BJ (cell line): ENCODE data around the gene ST3GAL6. TPM values are rescaled to one million over a fixed set of nuclear protein-coding genes. Genes with fewer than 3 reads are reported as not detected.

Experiments
- CTCF ChIA-PET: fragments of 350-600 bp; formaldehyde crosslinking; extraction: SDS; loops from one replicate; lab custom pipeline; 2021; ENCODE audit warnings: antibody characterized with exemption, inconsistent platforms; lab: Yijun Ruan, JAX
- POLR2A ChIA-PET: fragments of 300-600 bp; sonication (Branson Sonifier 250); formaldehyde crosslinking; extraction: SDS; loops from one replicate; lab custom pipeline; 2021; ENCODE audit warnings: antibody characterized with exemption; lab: Charles Lee
- DNase-seq: peaks from one replicate; pipeline ENCODE4 v3.0.0-alpha.2; 2011; ENCODE audit warnings: low read depth
- H3K27me3 ChIP-seq: 2 replicates; pipeline ENCODE4 v1.6.0; 2011; ENCODE audit warnings: low read length; ENCODE audit not compliant: control insufficient read depth, insufficient read depth
- H3K36me3 ChIP-seq: 2 replicates; pipeline ENCODE4 v1.5.1; 2011; ENCODE audit warnings: low read length; ENCODE audit not compliant: control insufficient read depth, insufficient read depth
- H3K4me3 ChIP-seq: 2 replicates; pipeline ENCODE4 v1.5.1; 2011; ENCODE audit warnings: low read depth, mild to moderate bottlenecking, control low read depth, low read length
- polyA plus RNA-seq: library from polyadenylated mRNA; depleted of rRNA; stranded (reverse); fragments of >200 nt; gene quantifications from 2 replicates; pipeline ENCODE4 v1.2.3, GENCODE V29; 2011
- TF ChIP-seq, protein P1 (sequence below): IDR thresholded peaks from 2 replicates; pipeline ENCODE4 v1.5.1; 2011; ENCODE audit warnings: low read depth, mild to moderate bottlenecking, control low read depth, inconsistent platforms, low read length, moderate library complexity; ENCODE audit not compliant: insufficient read depth

ST3GAL6 gene
- polyA plus RNA-seq, 1 experiment = not detected

DNA sequence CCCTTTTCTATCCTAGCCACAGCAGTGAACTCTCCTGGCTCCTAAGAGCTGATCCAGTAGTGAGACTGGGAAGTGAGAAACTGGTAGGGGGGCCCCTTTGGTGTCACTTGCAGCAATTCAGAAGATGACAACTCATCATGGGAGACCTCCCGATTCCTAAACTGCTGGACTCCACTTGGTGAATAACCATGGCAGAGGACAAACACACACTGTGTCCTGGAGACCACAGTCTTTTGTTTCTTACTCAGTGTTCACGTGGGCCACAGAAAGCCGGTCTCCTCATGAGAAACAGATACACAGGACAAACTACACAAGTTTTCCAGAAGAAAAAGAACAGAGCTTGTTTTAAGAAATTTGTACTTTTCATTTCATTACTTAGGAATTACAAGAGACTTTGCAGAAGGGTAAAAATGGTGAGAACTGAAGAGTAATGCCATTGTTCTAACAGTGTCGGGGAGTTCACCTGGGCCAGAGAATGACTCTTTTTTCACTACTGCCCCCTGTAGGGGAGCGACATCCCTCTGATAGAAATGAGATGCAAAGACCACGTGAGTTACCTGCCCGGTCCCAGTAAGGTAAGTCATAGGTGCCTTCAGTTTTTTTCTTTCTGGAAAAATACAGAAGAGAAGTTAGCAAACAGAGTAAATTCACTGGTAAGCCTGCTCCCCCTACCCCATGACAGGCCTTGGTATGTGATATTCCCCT lies 38.1 kb downstream of the ST3GAL6 start:
- Histone ChIP-seq H3K4me3 (no peak overlapping the region), H3K36me3 (peaks cover 9% of the 10 kb centered on the region), H3K27me3 (no peaks in the 10 kb centered on the region)
- POLR2A ChIA-PET = no interaction called here
- CTCF ChIA-PET = interaction anchor here (0.5 to 1.2 kb wide), 3 partner anchors 193 to 952 kb away, joined by 3 to 5 read pairs (median 4); no protein-coding TSS in a partner anchor
- TF ChIP-seq, protein P1, sequence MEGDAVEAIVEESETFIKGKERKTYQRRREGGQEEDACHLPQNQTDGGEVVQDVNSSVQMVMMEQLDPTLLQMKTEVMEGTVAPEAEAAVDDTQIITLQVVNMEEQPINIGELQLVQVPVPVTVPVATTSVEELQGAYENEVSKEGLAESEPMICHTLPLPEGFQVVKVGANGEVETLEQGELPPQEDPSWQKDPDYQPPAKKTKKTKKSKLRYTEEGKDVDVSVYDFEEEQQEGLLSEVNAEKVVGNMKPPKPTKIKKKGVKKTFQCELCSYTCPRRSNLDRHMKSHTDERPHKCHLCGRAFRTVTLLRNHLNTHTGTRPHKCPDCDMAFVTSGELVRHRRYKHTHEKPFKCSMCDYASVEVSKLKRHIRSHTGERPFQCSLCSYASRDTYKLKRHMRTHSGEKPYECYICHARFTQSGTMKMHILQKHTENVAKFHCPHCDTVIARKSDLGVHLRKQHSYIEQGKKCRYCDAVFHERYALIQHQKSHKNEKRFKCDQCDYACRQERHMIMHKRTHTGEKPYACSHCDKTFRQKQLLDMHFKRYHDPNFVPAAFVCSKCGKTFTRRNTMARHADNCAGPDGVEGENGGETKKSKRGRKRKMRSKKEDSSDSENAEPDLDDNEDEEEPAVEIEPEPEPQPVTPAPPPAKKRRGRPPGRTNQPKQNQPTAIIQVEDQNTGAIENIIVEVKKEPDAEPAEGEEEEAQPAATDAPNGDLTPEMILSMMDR = peak; percentile 7; the same call in 1 of the 2 replicates
- DNase-seq = no peak

GRCh38 chr3:98805571-98805970 lies 42.4 kb downstream of the ST3GAL6 start:
- Histone ChIP-seq H3K36me3 (peaks cover 8% of the 10 kb centered on the region), H3K27me3 (no peaks in the 10 kb centered on the region), H3K4me3 (no peak overlapping the region)
- POLR2A ChIA-PET = no interaction called here
- no peak for DNase-seq
- CTCF ChIA-PET = interaction anchor here (1.1 to 1.4 kb wide), 2 partner anchors 12 to 203 kb away, joined by 4 to 5 read pairs; no protein-coding TSS in a partner anchor
- TF ChIP-seq, protein P1 = no peak

- TF ChIP-seq, protein P1 = no peak
- POLR2A ChIA-PET = no interaction called here
- DNase-seq = no peak
- no peaks in the 10 kb centered on the region for H3K27me3 ChIP-seq
- no peak overlapping the region for H3K4me3 ChIP-seq
- H3K36me3 ChIP-seq = peaks cover 8% of the 10 kb centered on the region
- CTCF ChIA-PET = interaction anchor here (1.1 to 1.4 kb wide), 2 partner anchors 11 to 204 kb away, joined by 4 to 5 read pairs; no protein-coding TSS in a partner anchor
These were observed 43.4 kb downstream of the ST3GAL6 start for GRCh38 chr3:98806521-98806920.

GRCh38 chr3:98807011-98807410 lies 43.9 kb downstream of the ST3GAL6 start:
- H3K4me3 ChIP-seq = no peak overlapping the region
- CTCF ChIA-PET = no interaction called here

GRCh38 chr3:98807561-98807960 lies 44.4 kb downstream of the ST3GAL6 start:
- TF ChIP-seq, protein P1 = no peak
- CTCF ChIA-PET = no interaction called here
- POLR2A ChIA-PET = no interaction called here
- H3K27me3 ChIP-seq = no peaks in the 10 kb centered on the region
- peaks cover 8% of the 10 kb centered on the region for H3K36me3 ChIP-seq
- no peak overlapping the region for H3K4me3 ChIP-seq
- no peak for DNase-seq

More at GRCh38 chr3:98807011-98807410, 43.9 kb downstream of the ST3GAL6 start:
- TF ChIP-seq, protein P1 = no peak
- POLR2A ChIA-PET = no interaction called here
- peaks cover 8% of the 10 kb centered on the region for H3K36me3 ChIP-seq
- no peaks in the 10 kb centered on the region for H3K27me3 ChIP-seq
- DNase-seq = no peak
